ENCODE measurements around the gene FLVCR1. TPM values are rescaled to one million over a fixed set of nuclear protein-coding genes. Genes with fewer than 3 reads are reported as not detected.

Gene FLVCR1
- total RNA-seq, 2 experiments from 2014 or later, result 11.9 to 12.2 TPM

- intact Hi-C loops (cut with micrococcal nuclease), result no loop called here
- H3K27me3 Mint-ChIP-seq, result no peaks in the 10 kb centered on the region
- TF ChIP-seq CTCF (IDR thresholded peaks at IDR 0.05), result no peak
- no peaks in the 10 kb centered on the region for H3K4me1 Mint-ChIP-seq (ENCODE audit: low read depth)
- no peak overlapping the region for H3K4me3 Mint-ChIP-seq
- peaks cover 3% of the 10 kb centered on the region for H3K9me3 Mint-ChIP-seq
- DNase-seq, result no peak
- CTCF ChIA-PET, result no interaction called here
- ATAC-seq, result no peak
- peaks cover 2% of the 10 kb centered on the region for H3K36me3 Mint-ChIP-seq (ENCODE audit: low read depth)
- POLR2A ChIA-PET, result no interaction called here
- no peak overlapping the region for H3K27ac Mint-ChIP-seq
Measured at GRCh38 chr1:212937034-212937433, 79.0 kb downstream of the FLVCR1 start.

GRCh38 chr1:212938846-212939245 lies 80.8 kb downstream of the FLVCR1 start:
- ChIA-PET CTCF (interaction anchor here (1.8 kb wide), 1 partner anchor 29 kb away, joined by 5 read pairs; no protein-coding TSS in a partner anchor), POLR2A (no interaction called here)
- H3K9me3 Mint-ChIP-seq, result peaks cover 3% of the 10 kb centered on the region

GRCh38 chr1:212941452-212941851 lies 83.4 kb downstream of the FLVCR1 start:
- intact Hi-C loops (cut with micrococcal nuclease), result no loop called here
- H3K27me3 Mint-ChIP-seq, result no peaks in the 10 kb centered on the region

More at GRCh38 chr1:212938846-212939245, 80.8 kb downstream of the FLVCR1 start:
- Mint-ChIP-seq H3K4me1 (ENCODE audit: low read depth) (no peaks in the 10 kb centered on the region), H3K27me3 (no peaks in the 10 kb centered on the region), H3K27ac (no peak overlapping the region), H3K36me3 (ENCODE audit: low read depth) (peaks cover 2% of the 10 kb centered on the region), H3K4me3 (no peak overlapping the region)
- TF ChIP-seq CTCF (IDR thresholded peaks at IDR 0.05), result no peak
- ATAC-seq, result no peak
- intact Hi-C loops (cut with micrococcal nuclease), result no loop called here
- no peak for DNase-seq

GRCh38 chr1:212942679-212943392 lies 84.8 kb downstream of the FLVCR1 start:
- DNase-seq, result no peak
- H3K27ac Mint-ChIP-seq, result no peak overlapping the region
- peaks cover 2% of the 10 kb centered on the region for H3K27me3 Mint-ChIP-seq
- no peak overlapping the region for H3K4me3 Mint-ChIP-seq
- no peak for TF ChIP-seq CTCF (IDR thresholded peaks at IDR 0.05)
- CTCF ChIA-PET, result interaction anchor here (1.6 kb wide), 1 partner anchor 8 kb away, joined by 3 read pairs; no protein-coding TSS in a partner anchor
- H3K9me3 Mint-ChIP-seq, result peaks cover 3% of the 10 kb centered on the region
- no peaks in the 10 kb centered on the region for H3K4me1 Mint-ChIP-seq (ENCODE audit: low read depth)
- intact Hi-C loops (cut with micrococcal nuclease), result no loop called here
- ATAC-seq, result no peak
- POLR2A ChIA-PET, result no interaction called here
- peaks cover 2% of the 10 kb centered on the region for H3K36me3 Mint-ChIP-seq (ENCODE audit: low read depth)

More at GRCh38 chr1:212941452-212941851, 83.4 kb downstream of the FLVCR1 start:
- H3K4me1 Mint-ChIP-seq (ENCODE audit: low read depth), result no peaks in the 10 kb centered on the region
- ChIA-PET CTCF (interaction anchor here (1.6 kb wide), 1 partner anchor 9 kb away, joined by 3 read pairs; no protein-coding TSS in a partner anchor), POLR2A (interaction anchor here (0.6 kb wide), 1 partner anchor 13 kb away, joined by 5 read pairs; no protein-coding TSS in a partner anchor)
- no peak for ATAC-seq
- H3K27ac Mint-ChIP-seq, result no peak overlapping the region
- peaks cover 3% of the 10 kb centered on the region for H3K9me3 Mint-ChIP-seq
- H3K4me3 Mint-ChIP-seq, result no peak overlapping the region
- no peak for DNase-seq
- TF ChIP-seq CTCF (IDR thresholded peaks at IDR 0.05), result no peak
- H3K36me3 Mint-ChIP-seq (ENCODE audit: low read depth), result peaks cover 2% of the 10 kb centered on the region

GRCh38 chr1:212943393-212943710 lies 85.3 kb downstream of the FLVCR1 start:
- H3K4me1 Mint-ChIP-seq (ENCODE audit: low read depth), result no peaks in the 10 kb centered on the region
- H3K27me3 Mint-ChIP-seq, result peaks cover 2% of the 10 kb centered on the region
- intact Hi-C loops (cut with micrococcal nuclease), result no loop called here
- DNase-seq (no peak), ATAC-seq (no peak)
- no peak overlapping the region for H3K27ac Mint-ChIP-seq
- H3K4me3 Mint-ChIP-seq, result no peak overlapping the region
- ChIA-PET CTCF (interaction anchor here (1.1 kb wide), 1 partner anchor 24 kb away, joined by 3 read pairs; no protein-coding TSS in a partner anchor), POLR2A (no interaction called here)
- H3K36me3 Mint-ChIP-seq (ENCODE audit: low read depth), result peaks cover 2% of the 10 kb centered on the region
- peaks cover 3% of the 10 kb centered on the region for H3K9me3 Mint-ChIP-seq
- no peak for TF ChIP-seq CTCF (IDR thresholded peaks at IDR 0.05)
